HEK293 (cell line): ENCODE measurements around the gene OMD.

Experiments
- CTCF ChIA-PET: fragments of 350-600 bp; formaldehyde crosslinking; extraction: SDS; loops from one replicate; lab custom pipeline; 2021; ENCODE audit warnings: antibody characterized with exemption; lab: Yijun Ruan, JAX
- POLR2A ChIA-PET: fragments of 300-600 bp; formaldehyde crosslinking; extraction: SDS; loops from one replicate; lab custom pipeline; 2020; ENCODE audit warnings: antibody characterized with exemption, inconsistent platforms; lab: Yijun Ruan, JAX
- H3K27ac ChIP-seq: fragments of 200-500 bp; sonication (Bioruptor generic); 2 replicates; pipeline ENCODE4 v1.5.1; 2014; ENCODE audit warnings: low read depth, low read length, control low read depth, inconsistent platforms; ENCODE audit errors: extremely low read depth
- H3K36me3 ChIP-seq, 2 experiments: fragments of 200-500 bp in 1 of 2; sonication (Bioruptor generic) in 1 of 2; 1 replicate in 1 of 2; 2 replicates in 1 of 2; pipeline ENCODE4 v1.5.1; 2014 to 2017; ENCODE audit warnings: inconsistent platforms in 2 of 2, low read length in 2 of 2; ENCODE audit not compliant: control insufficient read depth in 2 of 2, insufficient read depth in 1 of 2
- H3K4me1 ChIP-seq: fragments of 200-500 bp; sonication (Bioruptor generic); 2 replicates; pipeline ENCODE4 v1.5.1; 2014; ENCODE audit warnings: mild to moderate bottlenecking, low read length, inconsistent platforms; ENCODE audit not compliant: control insufficient read depth, insufficient read depth
- H3K4me3 ChIP-seq: 2 replicates; pipeline ENCODE4 v1.5.1; 2011; ENCODE audit warnings: low read depth, mild to moderate bottlenecking, control low read depth, low read length, moderate library complexity
- H3K9me3 ChIP-seq: fragments of 200-500 bp; sonication (Bioruptor generic); 2 replicates; pipeline ENCODE4 v1.5.1; 2014; ENCODE audit warnings: low read depth, low read length, inconsistent platforms; ENCODE audit not compliant: control insufficient read depth, insufficient read depth
- ZBTB21 ChIP-seq: fragments of 450-650 bp; formaldehyde crosslinking; IDR thresholded peaks from 2 replicates; pipeline ENCODE4 v1.5.1; 2017; ENCODE audit warnings: missing biosample characterization, missing genetic modification characterization
- ZBTB6 ChIP-seq: fragments of 450-650 bp; formaldehyde crosslinking; IDR thresholded peaks from 2 replicates; pipeline ENCODE4 v1.5.1; 2017; ENCODE audit warnings: missing biosample characterization, missing genetic modification characterization
- ZNF221 ChIP-seq: fragments of 450-650 bp; formaldehyde crosslinking; IDR thresholded peaks from 2 replicates; pipeline ENCODE4 v1.5.1; 2017; ENCODE audit warnings: missing biosample characterization, missing genetic modification characterization, borderline replicate concordance
- ZNF266 ChIP-seq: fragments of 450-650 bp; formaldehyde crosslinking; IDR thresholded peaks from 2 replicates; pipeline ENCODE4 v1.5.1; 2016; ENCODE audit warnings: missing biosample characterization, missing genetic modification characterization, low read depth
- ZNF292 ChIP-seq: fragments of 450-650 bp; formaldehyde crosslinking; IDR thresholded peaks from 2 replicates; pipeline ENCODE4 v1.5.1; 2016; ENCODE audit warnings: low read depth, missing biosample characterization, missing genetic modification characterization, borderline replicate concordance
- ZNF324 ChIP-seq: fragments of 450-650 bp; formaldehyde crosslinking; IDR thresholded peaks from 2 replicates; pipeline ENCODE4 v1.5.1; 2016; ENCODE audit warnings: missing biosample characterization, missing genetic modification characterization
- ZNF394 ChIP-seq: fragments of 450-650 bp; formaldehyde crosslinking; IDR thresholded peaks from 2 replicates; pipeline ENCODE4 v1.5.1; 2016; ENCODE audit warnings: missing biosample characterization, missing genetic modification characterization, mild to moderate bottlenecking, moderate library complexity, borderline replicate concordance
- ZNF626 ChIP-seq: fragments of 450-650 bp; sonication (Bioruptor Pico); formaldehyde crosslinking; IDR thresholded peaks from 2 replicates; pipeline ENCODE4 v1.5.1; 2018; ENCODE audit warnings: missing biosample characterization, missing genetic modification characterization, inconsistent platforms
- ZNF777 ChIP-seq: fragments of 450-650 bp; formaldehyde crosslinking; IDR thresholded peaks from 2 replicates; pipeline ENCODE4 v1.5.1; 2017; ENCODE audit warnings: missing biosample characterization, missing genetic modification characterization, borderline replicate concordance
- ZSCAN4 ChIP-seq: fragments of 450-650 bp; formaldehyde crosslinking; IDR thresholded peaks from 2 replicates; pipeline ENCODE4 v1.5.1; 2017; ENCODE audit warnings: missing biosample characterization, missing genetic modification characterization
- TF ChIP-seq, protein P1 (sequence below): sonication (generic); formaldehyde crosslinking; IDR thresholded peaks from 2 replicates; pipeline ENCODE4 v1.8.1; 2022; ENCODE audit warnings: mild to moderate bottlenecking, moderate library complexity, missing genetic modification reagents

Gene OMD

DNA sequence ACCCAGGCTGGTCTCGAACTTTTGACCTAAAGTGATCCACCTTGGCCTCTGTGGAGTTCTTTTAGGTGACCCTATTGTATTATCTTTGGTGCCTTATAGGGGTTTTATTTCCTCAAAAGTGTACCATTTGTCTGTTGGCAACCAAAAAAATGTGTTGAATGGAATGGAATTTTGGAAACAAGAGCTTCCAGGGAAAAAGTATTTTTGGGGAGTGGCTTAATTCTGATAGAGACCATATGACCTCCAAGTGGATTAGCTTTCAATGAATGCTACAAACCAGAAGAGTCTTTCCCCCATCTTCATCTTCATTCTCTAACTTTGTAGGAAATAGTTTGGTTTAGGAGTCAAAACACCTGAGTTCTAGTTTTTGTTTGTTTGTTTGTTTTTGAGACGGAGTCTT is 16.5 kb downstream of the OMD start (continued):
- no peak for TF ChIP-seq ZSCAN4 (tag by site-specific recombination)
- TF ChIP-seq ZNF777 (tag by site-specific recombination), result no peak

DNA sequence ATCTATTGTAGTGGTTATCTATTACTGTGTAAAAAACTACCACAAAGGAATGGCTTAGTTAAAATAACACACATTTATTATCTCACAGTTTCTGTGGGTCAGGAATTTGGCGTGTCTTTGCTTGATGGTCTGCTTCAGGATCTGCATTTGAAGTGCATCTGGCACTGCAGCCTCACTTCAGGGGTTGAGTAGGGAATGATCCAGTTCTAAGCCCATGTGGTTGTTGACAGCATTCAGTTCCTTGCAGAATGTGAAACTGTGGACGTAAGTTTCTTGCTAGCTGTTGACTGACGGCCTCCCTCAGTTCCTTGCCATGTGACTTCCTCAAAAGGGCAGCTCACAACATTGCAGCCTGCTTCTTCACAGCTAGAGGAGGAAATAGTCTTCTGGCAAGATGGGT is 17.8 kb downstream of the OMD start:
- no peak overlapping the region for H3K4me3 ChIP-seq
- H3K36me3 ChIP-seq, result no peaks in the 10 kb centered on the region
- CTCF ChIA-PET, result no interaction called here
- TF ChIP-seq ZNF221 (no peak), ZNF292 (tag by site-specific recombination) (no peak), ZBTB6 (tag by site-specific recombination) (no peak)
- POLR2A ChIA-PET, result no interaction called here
- peaks cover 11% of the 10 kb centered on the region; the same call in 1 of the 2 replicates for H3K4me1 ChIP-seq
- no peak overlapping the region for H3K27ac ChIP-seq
- H3K9me3 ChIP-seq, result no peaks in the 10 kb centered on the region

GRCh38 chr9:92405818-92406217 is 18.5 kb downstream of the OMD start:
- Histone ChIP-seq H3K4me1 (peaks cover 11% of the 10 kb centered on the region; the same call in 1 of the 2 replicates), H3K27ac (no peak overlapping the region)
- no peak for TF ChIP-seq ZNF394 (tag by site-specific recombination)
- TF ChIP-seq, all 188 proteins: peak for 0
- Histone ChIP-seq H3K36me3 (no peaks in the 10 kb centered on the region), H3K9me3 (no peaks in the 10 kb centered on the region), H3K4me3 (no peak overlapping the region)
- POLR2A ChIA-PET, result no interaction called here
- CTCF ChIA-PET, result no interaction called here

- no peak for TF ChIP-seq ZBTB21 (tag by site-specific recombination)
- TF ChIP-seq ZNF324 (tag by site-specific recombination), result no peak
- no peak for TF ChIP-seq ZNF266
- TF ChIP-seq ZNF626, result no peak
- TF ChIP-seq ZNF777 (tag by site-specific recombination), result no peak
- TF ChIP-seq, protein P1, sequence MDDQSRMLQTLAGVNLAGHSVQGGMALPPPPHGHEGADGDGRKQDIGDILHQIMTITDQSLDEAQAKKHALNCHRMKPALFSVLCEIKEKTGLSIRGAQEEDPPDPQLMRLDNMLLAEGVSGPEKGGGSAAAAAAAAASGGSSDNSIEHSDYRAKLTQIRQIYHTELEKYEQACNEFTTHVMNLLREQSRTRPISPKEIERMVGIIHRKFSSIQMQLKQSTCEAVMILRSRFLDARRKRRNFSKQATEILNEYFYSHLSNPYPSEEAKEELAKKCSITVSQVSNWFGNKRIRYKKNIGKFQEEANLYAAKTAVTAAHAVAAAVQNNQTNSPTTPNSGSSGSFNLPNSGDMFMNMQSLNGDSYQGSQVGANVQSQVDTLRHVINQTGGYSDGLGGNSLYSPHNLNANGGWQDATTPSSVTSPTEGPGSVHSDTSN (CRISPR knock-in tag), result no peak
- no peak within 1 kb of the TSS for H3K4me3 ChIP-seq
- POLR2A ChIA-PET, result no interaction called here
- H3K4me1 ChIP-seq, result peaks cover 11% of the 10 kb centered on the region; the same call in 1 of the 2 replicates
- CTCF ChIA-PET, result interaction anchor here (0.8 kb wide), 1 partner anchor 265 kb away, joined by 3 read pairs; no protein-coding TSS in a partner anchor
- no peaks in the 10 kb centered on the region for H3K36me3 ChIP-seq
- no peak within 1 kb of the TSS for H3K27ac ChIP-seq
- no peaks in the 10 kb centered on the region for H3K9me3 ChIP-seq
Observed at GRCh38 chr9:92404042-92404836, 20.0 kb downstream of the OMD start, which contains the start of gene OGN. Gene OGN, minus strand, starts transcription at chr9:92404578. Its CDS starts 1,171 bp downstream, at chr9:92403407.
